Esophagus muscularis mucosa (tissue), 4 donors: ENCODE measurements around the gene VILL.

Experiments
- CTCF ChIP-seq, 3 experiments: fragments of 200-600 bp in 2 of 3; fragments of 450-650 bp in 1 of 3; sonication (generic) in 2 of 3; IDR thresholded peaks; one replicate each; pipeline ENCODE4 v1.5.1; 2017 to 2019; ENCODE audit warnings: antibody characterized with exemption in 3 of 3, mild to moderate bottlenecking in 2 of 3, moderate library complexity in 1 of 3
- EP300 ChIP-seq: sonication (generic); formaldehyde crosslinking; IDR thresholded peaks from one replicate; pipeline ENCODE4 v1.6.1; 2017; ENCODE audit warnings: antibody characterized with exemption
- POLR2A ChIP-seq: fragments of 450-650 bp; IDR thresholded peaks from one replicate; pipeline ENCODE4 v1.6.1; 2017; ENCODE audit warnings: antibody characterized with exemption, moderate library complexity, mild to moderate bottlenecking, low read depth
- POLR2AphosphoS5 ChIP-seq, 2 donors: sonication (generic); formaldehyde crosslinking; IDR thresholded peaks; one replicate each; pipeline ENCODE4 v1.6.1; 2017; ENCODE audit warnings: antibody characterized with exemption in 2 of 2

- TF ChIP-seq EP300 (no peak), CTCF (IDR thresholded peaks at IDR 0.05) (no peak), POLR2A (no peak), POLR2AphosphoS5 (IDR thresholded peaks at IDR 0.05) (no peak)
Observed at GRCh38 chr3:38049358-38050126, 59.0 kb downstream of the VILL start.
